HG03558 (cell line): Measurements from ENCODE around the gene KMT2D.

ENCODE experiments used
- ATAC-seq: cut with Tn5 transposase; IDR thresholded peaks from one replicate; pipeline ENCODE4 v1.9.1; 2021; ENCODE audit warnings: moderate number of reproducible peaks; ENCODE audit not compliant: unreplicated experiment; ENCODE audit errors: extremely low read depth

KMT2D gene

GRCh38 chr12:49021292-49021915 is 39.2 kb downstream of the KMT2D start:
- ATAC-seq, result no peak

- ATAC-seq, result no peak
Observed at GRCh38 chr12:49020441-49020840, 40.2 kb downstream of the KMT2D start.

GRCh38 chr12:49019443-49020324 is 40.9 kb downstream of the KMT2D start:
- no peak for ATAC-seq

- no peak for ATAC-seq
Observed at GRCh38 chr12:49019120-49019430, 41.5 kb downstream of the KMT2D start.

GRCh38 chr12:49018261-49019119 is 42.1 kb downstream of the KMT2D start, which contains the start of gene PRKAG1:
Gene PRKAG1, minus strand, starts transcription at chr12:49018776. Its CDS starts 36 bp downstream, at chr12:49018740.
- peak; percentile 84 for ATAC-seq

DNA sequence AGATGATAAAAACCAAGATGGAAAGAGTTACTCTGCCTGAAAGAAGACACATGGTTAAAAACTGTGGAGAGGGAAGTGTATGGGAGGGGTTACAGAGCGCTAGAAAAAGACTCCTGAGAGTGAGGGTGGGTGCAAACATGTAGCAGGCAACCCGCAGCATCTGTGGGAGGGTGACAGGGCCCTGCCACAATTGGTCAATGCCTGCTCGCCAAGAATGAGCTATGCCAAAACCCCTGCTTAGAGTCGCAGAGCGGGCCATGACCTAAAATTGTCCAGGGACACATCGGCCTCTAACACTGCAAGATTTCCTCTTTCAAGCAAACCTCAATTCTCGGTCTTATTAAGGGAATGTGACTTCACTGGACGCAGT is 42.7 kb downstream of the KMT2D start:
- ATAC-seq, result no peak

- no peak for ATAC-seq
Observed at GRCh38 chr12:49015196-49015595, 45.4 kb downstream of the KMT2D start.

GRCh38 chr12:49014547-49014946 is 46.0 kb downstream of the KMT2D start:
- no peak for ATAC-seq

- no peak for ATAC-seq
Observed at GRCh38 chr12:49013428-49013827, 47.2 kb downstream of the KMT2D start.

DNA sequence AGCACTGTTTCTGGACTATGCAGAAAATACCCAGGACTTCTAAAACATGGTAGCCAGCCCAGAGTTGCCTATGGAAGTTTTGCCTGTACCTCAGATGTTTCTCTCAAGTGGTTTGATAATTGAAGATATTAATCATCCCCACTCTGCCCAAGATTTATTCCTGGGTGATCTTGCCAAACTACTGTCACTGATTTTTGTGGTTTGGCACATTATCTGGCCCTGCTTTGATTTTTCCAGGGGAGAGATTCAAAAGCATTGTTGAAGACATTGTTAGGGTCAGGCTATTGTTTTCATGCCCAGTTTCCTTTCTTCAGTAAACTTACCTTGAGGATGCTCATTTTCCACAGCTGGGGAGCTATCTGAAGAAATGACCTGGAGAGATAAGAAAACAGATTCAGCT is 47.9 kb downstream of the KMT2D start:
- ATAC-seq, result no peak
